GM20000 (cell line): Measurements from ENCODE around the gene LRRC45.

Experiments used
- DNase-seq: peaks from one replicate; pipeline ENCODE4 v3.0.0; 2012; ENCODE audit warnings: low spot score
- TF ChIP-seq, protein P1 (sequence below): IDR thresholded peaks from 2 replicates; pipeline ENCODE4 v1.5.1; 2012; ENCODE audit warnings: mild to moderate bottlenecking, control low read depth; ENCODE audit errors: extremely low read depth, missing control alignments

The LRRC45 gene

GRCh38 chr17:81999976-82000802 is 22.9 kb upstream of the LRRC45 start:
- DNase-seq: no peak

GRCh38 chr17:82000803-82001570 is 22.1 kb upstream of the LRRC45 start:
- no peak for DNase-seq
- TF ChIP-seq, protein P1, sequence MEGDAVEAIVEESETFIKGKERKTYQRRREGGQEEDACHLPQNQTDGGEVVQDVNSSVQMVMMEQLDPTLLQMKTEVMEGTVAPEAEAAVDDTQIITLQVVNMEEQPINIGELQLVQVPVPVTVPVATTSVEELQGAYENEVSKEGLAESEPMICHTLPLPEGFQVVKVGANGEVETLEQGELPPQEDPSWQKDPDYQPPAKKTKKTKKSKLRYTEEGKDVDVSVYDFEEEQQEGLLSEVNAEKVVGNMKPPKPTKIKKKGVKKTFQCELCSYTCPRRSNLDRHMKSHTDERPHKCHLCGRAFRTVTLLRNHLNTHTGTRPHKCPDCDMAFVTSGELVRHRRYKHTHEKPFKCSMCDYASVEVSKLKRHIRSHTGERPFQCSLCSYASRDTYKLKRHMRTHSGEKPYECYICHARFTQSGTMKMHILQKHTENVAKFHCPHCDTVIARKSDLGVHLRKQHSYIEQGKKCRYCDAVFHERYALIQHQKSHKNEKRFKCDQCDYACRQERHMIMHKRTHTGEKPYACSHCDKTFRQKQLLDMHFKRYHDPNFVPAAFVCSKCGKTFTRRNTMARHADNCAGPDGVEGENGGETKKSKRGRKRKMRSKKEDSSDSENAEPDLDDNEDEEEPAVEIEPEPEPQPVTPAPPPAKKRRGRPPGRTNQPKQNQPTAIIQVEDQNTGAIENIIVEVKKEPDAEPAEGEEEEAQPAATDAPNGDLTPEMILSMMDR: no peak

More at GRCh38 chr17:81999976-82000802, 22.9 kb upstream of the LRRC45 start:
- TF ChIP-seq, protein P1: no peak

- no peak for DNase-seq
- TF ChIP-seq, protein P1: no peak
Observed at GRCh38 chr17:82001571-82002056, 21.5 kb upstream of the LRRC45 start.

- no peak for DNase-seq
Observed at GRCh38 chr17:82003411-82004381, 19.4 kb upstream of the LRRC45 start.

DNA sequence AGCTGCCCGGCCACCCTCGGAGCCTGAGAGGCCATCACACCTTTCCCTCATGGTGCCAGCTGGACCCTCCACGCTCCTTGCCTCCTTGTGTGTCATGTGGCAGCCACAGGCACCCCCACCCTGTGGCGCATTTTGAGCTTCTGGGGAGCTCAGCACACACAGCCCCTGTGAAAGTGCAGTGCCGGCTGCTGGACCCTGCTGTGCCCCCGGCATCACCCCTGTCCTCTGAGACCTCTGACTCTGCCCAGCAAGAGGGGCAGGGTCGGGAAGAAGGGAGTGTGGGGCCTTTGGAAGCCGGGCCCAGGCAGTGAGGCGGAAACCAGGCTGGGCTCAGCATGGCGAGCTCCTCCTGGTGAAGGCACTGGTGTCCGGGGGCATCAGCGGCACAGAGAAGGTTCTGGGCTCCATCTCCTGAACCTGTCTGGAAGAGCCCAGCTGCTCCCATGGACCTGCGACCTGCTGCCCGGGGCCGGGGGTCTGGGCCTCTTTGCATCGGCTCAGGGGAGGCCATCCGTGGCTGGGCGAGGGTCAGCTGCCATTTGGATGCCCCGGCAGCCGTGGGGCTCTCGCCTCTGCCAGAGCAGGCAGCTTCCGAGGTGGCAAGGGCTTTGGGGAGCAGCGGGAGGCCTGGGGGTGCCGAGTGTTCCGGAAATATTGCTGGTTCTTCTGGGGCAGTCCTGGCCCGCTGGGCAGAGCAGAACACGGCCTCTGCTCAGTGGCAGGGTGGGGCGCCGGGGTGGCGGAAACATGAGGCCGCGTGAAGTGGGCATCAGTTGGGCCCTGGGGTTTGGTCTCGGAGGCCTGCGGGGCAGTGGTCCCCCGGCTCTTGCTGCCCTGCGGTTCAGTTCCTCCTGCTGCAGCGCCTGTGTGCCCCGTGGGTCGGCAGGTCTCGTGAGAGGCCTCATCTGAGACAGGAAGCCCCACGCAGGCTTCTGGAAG is 18.3 kb upstream of the LRRC45 start:
- DNase-seq: no peak
- TF ChIP-seq, protein P1: no peak

More at GRCh38 chr17:82003411-82004381, 19.4 kb upstream of the LRRC45 start:
- TF ChIP-seq, protein P1: no peak

DNA sequence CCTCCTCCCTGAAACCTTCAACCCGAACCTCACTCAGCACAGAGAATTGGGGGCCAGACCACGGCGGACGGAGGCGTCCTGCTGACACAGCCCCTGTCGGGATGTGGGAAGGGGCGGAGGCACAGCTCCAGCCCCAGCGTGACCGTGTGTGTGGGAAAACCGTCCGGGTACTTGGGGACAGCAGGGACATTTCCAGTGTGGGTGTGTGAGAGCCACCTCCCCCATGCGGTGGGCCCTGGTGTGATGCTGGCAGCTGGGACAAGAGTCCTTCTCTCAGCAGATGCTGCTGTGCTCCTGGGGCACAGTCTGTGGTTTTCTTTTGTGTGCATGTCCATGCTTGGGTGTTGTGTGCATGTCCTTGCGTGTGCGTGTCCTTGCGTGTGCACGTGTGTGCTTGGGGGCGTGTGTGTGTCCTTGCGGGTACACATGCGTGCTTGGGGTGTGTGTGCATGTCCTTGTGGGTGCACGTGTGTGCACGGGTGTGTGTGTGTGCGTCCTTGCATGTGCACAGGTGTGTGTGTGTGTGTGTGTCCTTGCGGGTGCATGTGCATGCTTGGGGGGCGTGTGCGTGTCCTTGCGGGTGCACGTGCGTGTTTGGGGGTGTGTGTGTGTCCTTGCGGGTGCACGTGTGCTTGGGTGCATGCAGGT is 17.3 kb upstream of the LRRC45 start:
- TF ChIP-seq, protein P1: no peak

More for the DNA sequence above, 17.3 kb upstream of the LRRC45 start:
- DNase-seq: no peak
